ENCODE measurements around the gene P2RY8. TPM values are rescaled to one million over a fixed set of nuclear protein-coding genes. Genes with fewer than 3 reads are reported as not detected.
"Not testable (repeated sequence)": the region's sequence is repeated elsewhere in the genome, so short reads cannot be mapped to it uniquely, and the experiment has no call there.

P2RY8 gene
- total RNA-seq, 1 donor = not detected

GRCh38 chrX:1576201-1576992 is 39.4 kb upstream of the P2RY8 start:
- H3K4me3 ChIP-seq (ENCODE audit: low read depth, low read length) = no peak overlapping the region
- no peak for DNase-seq (ENCODE audit: low read depth)
- no peak for TF ChIP-seq CTCF (IDR thresholded peaks at IDR 0.05; ENCODE audit: insufficient read depth, low read length)

GRCh38 chrX:1574181-1574580 is 37.2 kb upstream of the P2RY8 start:
- not testable (repeated sequence) for H3K4me3 ChIP-seq (ENCODE audit: low read depth, low read length); DNase-seq (ENCODE audit: low read depth)

GRCh38 chrX:1564750-1565683 is 28.0 kb upstream of the P2RY8 start:
- DNase-seq (ENCODE audit: low read depth) = no peak
- no peak for TF ChIP-seq CTCF (IDR thresholded peaks at IDR 0.05; ENCODE audit: insufficient read depth, low read length)
- H3K4me3 ChIP-seq (ENCODE audit: low read depth, low read length) = no peak overlapping the region

- not testable (repeated sequence) for H3K4me3 ChIP-seq (ENCODE audit: low read depth, low read length); DNase-seq (ENCODE audit: low read depth)
These were observed 27.1 kb upstream of the P2RY8 start for GRCh38 chrX:1564077-1564476.

GRCh38 chrX:1561164-1561563 is 24.2 kb upstream of the P2RY8 start:
- H3K4me3 ChIP-seq (ENCODE audit: low read depth, low read length) = no peak overlapping the region
- no peak for DNase-seq (ENCODE audit: low read depth)
- TF ChIP-seq CTCF (IDR thresholded peaks at IDR 0.05; ENCODE audit: insufficient read depth, low read length) = no peak

- TF ChIP-seq CTCF (IDR thresholded peaks at IDR 0.05; ENCODE audit: insufficient read depth, low read length) = no peak
- H3K4me3 ChIP-seq (ENCODE audit: low read depth, low read length) = no peak overlapping the region
- DNase-seq (ENCODE audit: low read depth) = no peak
These were observed 21.9 kb upstream of the P2RY8 start for GRCh38 chrX:1558761-1559468.

GRCh38 chrX:1557442-1557841 is 20.5 kb upstream of the P2RY8 start:
- H3K4me3 ChIP-seq (ENCODE audit: low read depth, low read length); DNase-seq (ENCODE audit: low read depth): not testable (repeated sequence)

GRCh38 chrX:1555370-1555769 is 18.4 kb upstream of the P2RY8 start:
- TF ChIP-seq CTCF (IDR thresholded peaks at IDR 0.05; ENCODE audit: insufficient read depth, low read length) = no peak
- no peak for DNase-seq (ENCODE audit: low read depth)

More at GRCh38 chrX:1555370-1555769, 18.4 kb upstream of the P2RY8 start:
- no peak overlapping the region for H3K4me3 ChIP-seq (ENCODE audit: low read depth, low read length)
